ENCODE results near the gene JCHAIN. TPM values are rescaled to one million over a fixed set of nuclear protein-coding genes. Genes with fewer than 3 reads are reported as not detected.

JCHAIN gene
- total and polyA plus RNA-seq, 2 of the 4 experiments (the other 2 are of a cell fraction): 0.72 to 0.86 TPM

GRCh38 chr4:70637239-70637913 lies 28.9 kb downstream of the JCHAIN start (continued):
- no peak for TF ChIP-seq FOS (IDR thresholded peaks at IDR 0.05; ENCODE audit: low read depth, low read length)

DNA sequence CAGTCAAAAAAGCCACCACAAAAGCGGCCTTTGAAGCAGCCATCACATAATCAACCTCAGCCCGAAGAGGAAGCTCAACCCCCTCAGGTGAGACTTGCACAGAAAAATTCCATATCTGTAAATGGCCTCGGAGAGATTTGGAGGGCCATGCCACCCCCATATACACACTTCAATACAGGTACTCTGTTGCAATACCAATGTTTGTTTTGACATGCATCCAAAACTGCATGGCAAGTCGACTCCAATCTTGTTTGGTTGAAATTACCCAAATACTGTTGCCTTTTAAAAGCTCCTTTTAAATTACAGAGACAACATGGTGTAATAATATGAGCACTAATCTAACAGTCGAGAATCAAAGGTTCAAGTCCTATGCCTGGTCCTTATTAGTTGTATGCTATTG lies 31.8 kb downstream of the JCHAIN start:
- no peak overlapping the region for H3K9ac ChIP-seq (ENCODE audit: low read depth, low read length)
- no peak overlapping the region for H3K14ac ChIP-seq (replicated peaks; ENCODE audit: low read depth, low read length)
- in situ Hi-C loops (cut with MboI; ENCODE audit: low sequenced_read_pairs): loop anchor here (25.0 kb wide), 1 partner anchor 928 kb away; no protein-coding TSS in a partner anchor
- ATAC-seq (ENCODE audit: low read depth) (no peak), DNase-seq (no peak)
- no peaks in the 10 kb centered on the region for H4K20me1 ChIP-seq (ENCODE audit: insufficient read depth, low read length)
- H2BK15ac ChIP-seq (ENCODE audit: low read depth, low read length): no peak overlapping the region
- H3K9me1 ChIP-seq (ENCODE audit: insufficient read depth, low read length): no peaks in the 10 kb centered on the region
- H2AK9ac ChIP-seq (replicated peaks; ENCODE audit: low read depth, low read length, poor library complexity): no peak overlapping the region
- intact Hi-C loops (cut with micrococcal nuclease): no loop called here
- H3K18ac ChIP-seq (ENCODE audit: low read depth, low read length): no peak overlapping the region
- dilution Hi-C loops (cut with HindIII; ENCODE audit: low sequenced_read_pairs, unreplicated experiment): no loop called here
- no peaks in the 10 kb centered on the region for H3K27me3 ChIP-seq (ENCODE audit: control insufficient read depth, insufficient read depth, low read length)
- no peak overlapping the region for H2BK5ac ChIP-seq (ENCODE audit: low read depth, low read length, poor library complexity, severe bottlenecking)
- no peak overlapping the region for H2BK120ac ChIP-seq (ENCODE audit: low read depth, low read length)
- H2BK20ac ChIP-seq (ENCODE audit: low read depth, low read length): no peak overlapping the region
- H3K4me1 ChIP-seq (ENCODE audit: control insufficient read depth, insufficient read depth, low read length): peaks cover 3% of the 10 kb centered on the region; the same call in 1 of the 2 replicates
- no peak overlapping the region for H4K91ac ChIP-seq (ENCODE audit: insufficient read depth, low read depth, low read length)
- H3K4ac ChIP-seq (ENCODE audit: low read depth, low read length): no peak overlapping the region
- H3K79me1 ChIP-seq (ENCODE audit: low read depth in 1 of 2, low read length in 2 of 2): no peaks in the 10 kb centered on the region
- no TSS peak for BruUV-seq (replicated peaks)
- H3K9me3 ChIP-seq (ENCODE audit: control insufficient read depth, insufficient read depth, low read length): no peaks in the 10 kb centered on the region
- TF ChIP-seq, protein P1, sequence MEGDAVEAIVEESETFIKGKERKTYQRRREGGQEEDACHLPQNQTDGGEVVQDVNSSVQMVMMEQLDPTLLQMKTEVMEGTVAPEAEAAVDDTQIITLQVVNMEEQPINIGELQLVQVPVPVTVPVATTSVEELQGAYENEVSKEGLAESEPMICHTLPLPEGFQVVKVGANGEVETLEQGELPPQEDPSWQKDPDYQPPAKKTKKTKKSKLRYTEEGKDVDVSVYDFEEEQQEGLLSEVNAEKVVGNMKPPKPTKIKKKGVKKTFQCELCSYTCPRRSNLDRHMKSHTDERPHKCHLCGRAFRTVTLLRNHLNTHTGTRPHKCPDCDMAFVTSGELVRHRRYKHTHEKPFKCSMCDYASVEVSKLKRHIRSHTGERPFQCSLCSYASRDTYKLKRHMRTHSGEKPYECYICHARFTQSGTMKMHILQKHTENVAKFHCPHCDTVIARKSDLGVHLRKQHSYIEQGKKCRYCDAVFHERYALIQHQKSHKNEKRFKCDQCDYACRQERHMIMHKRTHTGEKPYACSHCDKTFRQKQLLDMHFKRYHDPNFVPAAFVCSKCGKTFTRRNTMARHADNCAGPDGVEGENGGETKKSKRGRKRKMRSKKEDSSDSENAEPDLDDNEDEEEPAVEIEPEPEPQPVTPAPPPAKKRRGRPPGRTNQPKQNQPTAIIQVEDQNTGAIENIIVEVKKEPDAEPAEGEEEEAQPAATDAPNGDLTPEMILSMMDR (conservative IDR thresholded peaks at IDR 0.05; ENCODE audit: low read depth, low read length): no peak
- TF ChIP-seq CHD1 (IDR thresholded peaks at IDR 0.05; ENCODE audit: low read depth, low read length): no peak
- TF ChIP-seq ELK1 (IDR thresholded peaks at IDR 0.05; ENCODE audit: borderline replicate concordance, low read depth, low read length): no peak
- no peak for TF ChIP-seq MXI1 (IDR thresholded peaks at IDR 0.05; ENCODE audit: borderline replicate concordance, low read depth, low read length)
- TF ChIP-seq POLR2A (IDR thresholded peaks at IDR 0.05; ENCODE audit: low read depth, low read length): no peak
- TF ChIP-seq MAZ (IDR thresholded peaks at IDR 0.05; ENCODE audit: borderline replicate concordance, low read depth, low read length): no peak
- TF ChIP-seq NFE2L2 (IDR thresholded peaks at IDR 0.05; ENCODE audit: low read depth, low read length): no peak
- no peak for TF ChIP-seq RCOR1 (IDR thresholded peaks at IDR 0.05; ENCODE audit: insufficient replicate concordance, low read length)
- TF ChIP-seq RAD21 (IDR thresholded peaks at IDR 0.05; ENCODE audit: low read length): no peak
- no peak for TF ChIP-seq SMC3 (IDR thresholded peaks at IDR 0.05; ENCODE audit: low read depth, low read length)
- no peak for TF ChIP-seq CEBPB (IDR thresholded peaks at IDR 0.05; ENCODE audit: low read depth, low read length)
- ChIA-PET CTCF (no interaction called here), POLR2A (ENCODE audit: unreplicated experiment) (no interaction called here)
- H3K27ac ChIP-seq (ENCODE audit: insufficient read depth, low read length): no peak overlapping the region
- H3K23ac ChIP-seq (ENCODE audit: low read depth, low read length): no peak overlapping the region
- no peak overlapping the region for H2AFZ ChIP-seq (replicated peaks; ENCODE audit: low read length, poor library complexity)
- H3K56ac ChIP-seq (ENCODE audit: extremely low read depth, insufficient read depth, low read length): no peak overlapping the region
- H4K5ac ChIP-seq (ENCODE audit: low read depth, low read length): no peak overlapping the region
- no peak overlapping the region for H3K4me3 ChIP-seq (ENCODE audit: insufficient read depth, low read depth, low read length)
- no CpG with 5 or more reads among the region's 5 CpGs for WGBS, 2 experiments (ENCODE audit: extremely low coverage in 2 of 2, insufficient read length in 1 of 2)
- no peak overlapping the region for H3K4me2 ChIP-seq (ENCODE audit: low read depth, low read length)
- no peak overlapping the region for H4K8ac ChIP-seq (ENCODE audit: low read depth in 2 of 2, low read length in 2 of 2)
- no peak overlapping the region for H2AK5ac ChIP-seq (ENCODE audit: low read depth, low read length)
- no peaks in the 10 kb centered on the region for H3K36me3 ChIP-seq (ENCODE audit: control insufficient read depth, insufficient read depth, low read length)

All from IMR-90 (cell line).